ENCODE measurements around the gene TMEM176A. TPM values are rescaled to one million over a fixed set of nuclear protein-coding genes. Genes with fewer than 3 reads are reported as not detected.
A peak's percentile ranks its signal among the peaks of the same experiment; 100 is the strongest.

The TMEM176A gene
- total and polyA plus RNA-seq, 2 experiments from 2014 or later: 0.34 TPM; not detected in 1

DNA sequence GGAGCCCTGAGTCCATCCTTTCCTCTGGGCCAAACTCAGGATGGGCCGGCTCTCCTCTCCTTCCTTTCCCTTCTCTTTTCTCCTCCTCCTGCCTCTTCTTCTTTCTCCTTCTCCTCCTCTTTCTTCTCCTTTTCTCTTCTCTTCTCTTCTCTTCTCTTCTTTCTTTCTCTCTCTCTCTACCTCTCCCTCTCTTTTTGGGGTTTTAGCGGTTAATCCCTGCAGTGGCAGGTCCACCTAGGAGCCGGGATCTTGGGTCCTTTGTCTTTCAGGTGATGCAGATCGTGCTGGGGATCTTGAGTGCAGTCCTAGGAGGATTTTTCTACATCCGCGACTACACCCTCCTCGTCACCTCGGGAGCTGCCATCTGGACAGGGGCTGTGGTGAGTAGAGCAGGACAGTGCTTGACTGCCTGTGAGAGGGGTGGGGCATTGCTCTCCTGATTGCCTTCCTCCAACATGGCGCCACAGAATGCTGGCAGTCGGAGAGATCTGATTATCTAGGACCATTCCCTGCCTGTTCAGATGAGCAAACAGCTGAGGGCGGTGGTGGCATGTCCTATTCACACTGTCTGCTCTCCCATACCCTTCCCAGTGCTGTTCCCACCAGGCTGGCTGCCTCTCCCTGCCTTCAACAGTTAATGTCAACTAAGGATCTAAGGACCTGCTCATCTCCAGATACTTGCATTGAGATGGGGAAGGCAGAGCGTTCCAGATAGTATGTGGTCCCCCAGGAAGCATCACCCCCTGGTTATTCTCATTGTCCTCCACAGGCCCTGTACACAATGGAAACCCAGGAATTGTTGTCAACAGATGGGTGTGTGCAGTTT, 1.6 kb downstream of the TMEM176A start:
- Histone ChIP-seq H2AFZ (no peak overlapping the region), H3F3A (replicated peaks; ENCODE audit: low read depth) (no peaks in the 10 kb centered on the region), H3K36me3 (ENCODE audit: insufficient read depth) (no peaks in the 10 kb centered on the region), H3K9me2 (ENCODE audit: insufficient read depth) (no peaks in the 10 kb centered on the region), H3K27ac (ENCODE audit: low read depth) (no peak overlapping the region), H3K4me1 (ENCODE audit: insufficient read depth) (no peaks in the 10 kb centered on the region), H3K79me2 (replicated peaks; ENCODE audit: insufficient read depth) (no peaks in the 10 kb centered on the region), H4K20me1 (replicated peaks; ENCODE audit: insufficient read depth) (peaks cover 3% of the 10 kb centered on the region; the same call in 1 of the 2 replicates), H3K4me2 (no peak overlapping the region), H3K4me3 (no peak overlapping the region; the same call in 1 of the 2 replicates), H3K27me3 (ENCODE audit: insufficient read depth) (peaks cover 71% of the 10 kb centered on the region)
- DNase-seq (ENCODE audit: low spot score) (no peak), ATAC-seq (no peak)
- TF ChIP-seq, protein P1, sequence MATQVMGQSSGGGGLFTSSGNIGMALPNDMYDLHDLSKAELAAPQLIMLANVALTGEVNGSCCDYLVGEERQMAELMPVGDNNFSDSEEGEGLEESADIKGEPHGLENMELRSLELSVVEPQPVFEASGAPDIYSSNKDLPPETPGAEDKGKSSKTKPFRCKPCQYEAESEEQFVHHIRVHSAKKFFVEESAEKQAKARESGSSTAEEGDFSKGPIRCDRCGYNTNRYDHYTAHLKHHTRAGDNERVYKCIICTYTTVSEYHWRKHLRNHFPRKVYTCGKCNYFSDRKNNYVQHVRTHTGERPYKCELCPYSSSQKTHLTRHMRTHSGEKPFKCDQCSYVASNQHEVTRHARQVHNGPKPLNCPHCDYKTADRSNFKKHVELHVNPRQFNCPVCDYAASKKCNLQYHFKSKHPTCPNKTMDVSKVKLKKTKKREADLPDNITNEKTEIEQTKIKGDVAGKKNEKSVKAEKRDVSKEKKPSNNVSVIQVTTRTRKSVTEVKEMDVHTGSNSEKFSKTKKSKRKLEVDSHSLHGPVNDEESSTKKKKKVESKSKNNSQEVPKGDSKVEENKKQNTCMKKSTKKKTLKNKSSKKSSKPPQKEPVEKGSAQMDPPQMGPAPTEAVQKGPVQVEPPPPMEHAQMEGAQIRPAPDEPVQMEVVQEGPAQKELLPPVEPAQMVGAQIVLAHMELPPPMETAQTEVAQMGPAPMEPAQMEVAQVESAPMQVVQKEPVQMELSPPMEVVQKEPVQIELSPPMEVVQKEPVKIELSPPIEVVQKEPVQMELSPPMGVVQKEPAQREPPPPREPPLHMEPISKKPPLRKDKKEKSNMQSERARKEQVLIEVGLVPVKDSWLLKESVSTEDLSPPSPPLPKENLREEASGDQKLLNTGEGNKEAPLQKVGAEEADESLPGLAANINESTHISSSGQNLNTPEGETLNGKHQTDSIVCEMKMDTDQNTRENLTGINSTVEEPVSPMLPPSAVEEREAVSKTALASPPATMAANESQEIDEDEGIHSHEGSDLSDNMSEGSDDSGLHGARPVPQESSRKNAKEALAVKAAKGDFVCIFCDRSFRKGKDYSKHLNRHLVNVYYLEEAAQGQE (IDR thresholded peaks at IDR 0.05; ENCODE audit: unreplicated experiment): no peak
- TF ChIP-seq EZH2phosphoT487 (IDR thresholded peaks at IDR 0.05; ENCODE audit: unreplicated experiment): no peak
- Mint-ChIP-seq H3K36me3 (ENCODE audit: low read depth) (peaks cover 7% of the 10 kb centered on the region), H3K4me1 (peaks cover 18% of the 10 kb centered on the region), H3K9me3 (peaks cover 13% of the 10 kb centered on the region), H3K27me3 (ENCODE audit: insufficient read depth, low read depth, poor library complexity) (peaks cover 42% of the 10 kb centered on the region), H3K27ac (no peak overlapping the region), H3K4me3 (peak overlapping the region; percentile 39; the same call in 2 of the 3 replicates)

DNA sequence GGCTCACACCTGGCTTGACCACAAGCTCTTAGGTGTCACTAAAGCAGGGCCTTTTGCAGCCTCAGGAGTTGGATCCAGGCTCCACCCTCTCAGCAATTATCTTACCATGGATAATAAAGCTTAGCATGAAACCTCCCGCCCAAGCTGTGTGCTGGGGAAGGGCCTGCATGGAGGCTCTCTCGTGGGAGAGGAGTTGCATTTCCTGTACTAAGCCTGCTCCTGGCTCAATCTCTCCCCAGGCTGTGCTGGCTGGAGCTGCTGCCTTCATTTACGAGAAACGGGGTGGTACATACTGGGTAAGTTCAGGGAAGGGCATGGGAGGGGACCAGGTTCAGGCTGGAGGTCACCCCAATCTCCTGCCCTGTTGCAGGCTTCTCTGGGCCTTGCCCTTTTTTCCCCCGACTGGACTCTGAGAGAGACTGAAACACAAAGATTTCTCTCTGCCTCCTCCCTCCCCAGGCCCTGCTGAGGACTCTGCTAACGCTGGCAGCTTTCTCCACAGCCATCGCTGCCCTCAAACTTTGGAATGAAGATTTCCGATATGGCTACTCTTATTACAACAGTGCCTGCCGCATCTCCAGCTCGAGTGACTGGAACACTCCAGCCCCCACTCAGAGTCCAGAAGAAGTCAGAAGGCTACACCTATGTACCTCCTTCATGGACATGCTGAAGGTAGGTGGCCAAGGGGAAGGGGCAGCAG, 2.7 kb downstream of the TMEM176A start:
- no peak overlapping the region for H3K4me2 ChIP-seq
- no peaks in the 10 kb centered on the region for H3F3A ChIP-seq (replicated peaks; ENCODE audit: low read depth)
- H4K20me1 ChIP-seq (replicated peaks; ENCODE audit: insufficient read depth): peaks cover 3% of the 10 kb centered on the region; the same call in 1 of the 2 replicates
- ATAC-seq (no peak), DNase-seq (ENCODE audit: low spot score) (no peak)
- peaks cover 17% of the 10 kb centered on the region for H3K9me3 Mint-ChIP-seq
- no peak overlapping the region for H2AFZ ChIP-seq
- no peaks in the 10 kb centered on the region for H3K79me2 ChIP-seq (replicated peaks; ENCODE audit: insufficient read depth)
- H3K27me3 Mint-ChIP-seq (ENCODE audit: insufficient read depth, low read depth, poor library complexity): peaks cover 40% of the 10 kb centered on the region
- peaks cover 13% of the 10 kb centered on the region for H3K4me1 Mint-ChIP-seq
- no peaks in the 10 kb centered on the region for H3K9me2 ChIP-seq (ENCODE audit: insufficient read depth)
- H3K36me3 Mint-ChIP-seq (ENCODE audit: low read depth): peaks cover 10% of the 10 kb centered on the region
- H3K36me3 ChIP-seq (ENCODE audit: insufficient read depth): no peaks in the 10 kb centered on the region
- no peak overlapping the region for H3K4me3 Mint-ChIP-seq
- peaks cover 59% of the 10 kb centered on the region for H3K27me3 ChIP-seq (ENCODE audit: insufficient read depth)
- no peak overlapping the region for H3K4me3 ChIP-seq
- no peak overlapping the region for H3K27ac Mint-ChIP-seq
- H3K27ac ChIP-seq (ENCODE audit: low read depth): no peak overlapping the region
- H3K4me1 ChIP-seq (ENCODE audit: insufficient read depth): no peaks in the 10 kb centered on the region
- TF ChIP-seq, protein P2, sequence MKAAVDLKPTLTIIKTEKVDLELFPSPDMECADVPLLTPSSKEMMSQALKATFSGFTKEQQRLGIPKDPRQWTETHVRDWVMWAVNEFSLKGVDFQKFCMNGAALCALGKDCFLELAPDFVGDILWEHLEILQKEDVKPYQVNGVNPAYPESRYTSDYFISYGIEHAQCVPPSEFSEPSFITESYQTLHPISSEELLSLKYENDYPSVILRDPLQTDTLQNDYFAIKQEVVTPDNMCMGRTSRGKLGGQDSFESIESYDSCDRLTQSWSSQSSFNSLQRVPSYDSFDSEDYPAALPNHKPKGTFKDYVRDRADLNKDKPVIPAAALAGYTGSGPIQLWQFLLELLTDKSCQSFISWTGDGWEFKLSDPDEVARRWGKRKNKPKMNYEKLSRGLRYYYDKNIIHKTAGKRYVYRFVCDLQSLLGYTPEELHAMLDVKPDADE (IDR thresholded peaks at IDR 0.05): no peak
- TF ChIP-seq, protein P3, sequence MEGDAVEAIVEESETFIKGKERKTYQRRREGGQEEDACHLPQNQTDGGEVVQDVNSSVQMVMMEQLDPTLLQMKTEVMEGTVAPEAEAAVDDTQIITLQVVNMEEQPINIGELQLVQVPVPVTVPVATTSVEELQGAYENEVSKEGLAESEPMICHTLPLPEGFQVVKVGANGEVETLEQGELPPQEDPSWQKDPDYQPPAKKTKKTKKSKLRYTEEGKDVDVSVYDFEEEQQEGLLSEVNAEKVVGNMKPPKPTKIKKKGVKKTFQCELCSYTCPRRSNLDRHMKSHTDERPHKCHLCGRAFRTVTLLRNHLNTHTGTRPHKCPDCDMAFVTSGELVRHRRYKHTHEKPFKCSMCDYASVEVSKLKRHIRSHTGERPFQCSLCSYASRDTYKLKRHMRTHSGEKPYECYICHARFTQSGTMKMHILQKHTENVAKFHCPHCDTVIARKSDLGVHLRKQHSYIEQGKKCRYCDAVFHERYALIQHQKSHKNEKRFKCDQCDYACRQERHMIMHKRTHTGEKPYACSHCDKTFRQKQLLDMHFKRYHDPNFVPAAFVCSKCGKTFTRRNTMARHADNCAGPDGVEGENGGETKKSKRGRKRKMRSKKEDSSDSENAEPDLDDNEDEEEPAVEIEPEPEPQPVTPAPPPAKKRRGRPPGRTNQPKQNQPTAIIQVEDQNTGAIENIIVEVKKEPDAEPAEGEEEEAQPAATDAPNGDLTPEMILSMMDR (conservative IDR thresholded peaks at IDR 0.05; ENCODE audit: low read depth in 2 of 2): no peak
- TF ChIP-seq ZNF462 (CRISPR knock-in tag; IDR thresholded peaks at IDR 0.05): no peak
- TF ChIP-seq ZNF114 (CRISPR knock-in tag; IDR thresholded peaks at IDR 0.05): no peak
